Activated CD4-positive, alpha-beta T cell treated with anti-CD3 and anti-CD28 coated beads, Interleukin-2, amount 10 ng/mL, durations not matched to agents 24 days and 14 days (primary cell): ENCODE measurements around the gene FAM149A. TPM values are rescaled to one million over a fixed set of nuclear protein-coding genes. Genes with fewer than 3 reads are reported as not detected.

Experiments used
- DNase-seq: peaks from one replicate; pipeline ENCODE4 v3.0.0; 2022
- H3K27ac Mint-ChIP-seq: one replicate; pipeline ENCODE4 v1.8.0; 2022; ENCODE audit warnings: mild to moderate bottlenecking, mixed read lengths
- H3K27me3 Mint-ChIP-seq: one replicate; pipeline ENCODE4 v1.8.0; 2022; ENCODE audit warnings: mixed read lengths
- H3K36me3 Mint-ChIP-seq: one replicate; pipeline ENCODE4 v1.8.0; 2022; ENCODE audit warnings: low read depth, mild to moderate bottlenecking, mixed read lengths
- H3K4me1 Mint-ChIP-seq: one replicate; pipeline ENCODE4 v1.8.0; 2021; ENCODE audit warnings: mixed read lengths
- H3K4me3 Mint-ChIP-seq: one replicate; pipeline ENCODE4 v1.8.0; 2022; ENCODE audit warnings: mild to moderate bottlenecking, moderate library complexity, mixed read lengths
- H3K9me3 Mint-ChIP-seq: one replicate; pipeline ENCODE4 v1.8.0; 2021; ENCODE audit warnings: mixed read lengths
- intact Hi-C: fragments of 100-400 bp; cut with micrococcal nuclease; formaldehyde crosslinking; loops from one replicate; pipeline ENCODE4 v1.15.1; 2023
- total RNA-seq: library from RNA; stranded (reverse); gene quantifications from 2 replicates; pipeline ENCODE4 v1.2.3, GENCODE V29; 2022

Gene FAM149A
- total RNA-seq, 1 donor from 2014 or later, result 0.33 TPM

DNA sequence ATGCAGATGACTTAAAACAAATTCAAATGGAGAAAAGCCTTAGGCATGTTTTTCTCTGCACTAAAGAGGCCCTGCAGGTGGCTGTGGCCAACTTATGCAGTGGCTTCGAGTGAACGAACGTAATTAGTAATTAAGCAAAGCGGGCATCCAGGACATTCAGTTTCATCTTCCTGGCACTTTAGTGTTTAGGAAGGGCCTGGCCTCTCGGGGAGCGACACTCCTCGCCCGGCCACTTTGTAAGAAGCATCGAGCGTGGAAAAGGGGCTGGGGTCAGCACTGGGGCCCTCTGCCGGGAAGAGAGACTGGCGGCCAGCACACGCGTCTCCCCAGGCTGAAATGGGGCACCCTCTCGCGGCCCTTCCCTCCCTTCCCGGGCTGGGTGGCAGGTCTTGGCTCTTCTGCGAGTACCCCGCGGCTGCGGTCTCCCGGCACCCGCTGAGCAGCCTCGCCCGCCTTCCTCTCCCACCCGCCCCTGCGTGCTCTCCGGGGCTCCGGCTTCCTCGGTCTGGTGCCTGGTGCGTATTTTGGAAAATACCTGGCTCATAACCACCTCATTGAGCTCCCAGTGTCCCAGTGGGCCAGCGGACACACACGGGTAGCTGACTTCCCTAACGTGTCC is 86.2 kb downstream of the FAM149A start:
- Mint-ChIP-seq H3K9me3 (no peaks in the 10 kb centered on the region), H3K4me1 (peaks cover 23% of the 10 kb centered on the region), H3K36me3 (peaks cover 6% of the 10 kb centered on the region), H3K27ac (peak overlapping the region; percentile 94), H3K4me3 (peak overlapping the region; percentile 90), H3K27me3 (peaks cover 2% of the 10 kb centered on the region)
- peak; percentile 84 for DNase-seq
- intact Hi-C loops, result loop anchor here (2.0 to 10.0 kb wide), 5 partner anchors 30 to 986 kb away; partner anchors contain the start of genes CCDC110, CFAP97, SNX25 and TLR3

DNA sequence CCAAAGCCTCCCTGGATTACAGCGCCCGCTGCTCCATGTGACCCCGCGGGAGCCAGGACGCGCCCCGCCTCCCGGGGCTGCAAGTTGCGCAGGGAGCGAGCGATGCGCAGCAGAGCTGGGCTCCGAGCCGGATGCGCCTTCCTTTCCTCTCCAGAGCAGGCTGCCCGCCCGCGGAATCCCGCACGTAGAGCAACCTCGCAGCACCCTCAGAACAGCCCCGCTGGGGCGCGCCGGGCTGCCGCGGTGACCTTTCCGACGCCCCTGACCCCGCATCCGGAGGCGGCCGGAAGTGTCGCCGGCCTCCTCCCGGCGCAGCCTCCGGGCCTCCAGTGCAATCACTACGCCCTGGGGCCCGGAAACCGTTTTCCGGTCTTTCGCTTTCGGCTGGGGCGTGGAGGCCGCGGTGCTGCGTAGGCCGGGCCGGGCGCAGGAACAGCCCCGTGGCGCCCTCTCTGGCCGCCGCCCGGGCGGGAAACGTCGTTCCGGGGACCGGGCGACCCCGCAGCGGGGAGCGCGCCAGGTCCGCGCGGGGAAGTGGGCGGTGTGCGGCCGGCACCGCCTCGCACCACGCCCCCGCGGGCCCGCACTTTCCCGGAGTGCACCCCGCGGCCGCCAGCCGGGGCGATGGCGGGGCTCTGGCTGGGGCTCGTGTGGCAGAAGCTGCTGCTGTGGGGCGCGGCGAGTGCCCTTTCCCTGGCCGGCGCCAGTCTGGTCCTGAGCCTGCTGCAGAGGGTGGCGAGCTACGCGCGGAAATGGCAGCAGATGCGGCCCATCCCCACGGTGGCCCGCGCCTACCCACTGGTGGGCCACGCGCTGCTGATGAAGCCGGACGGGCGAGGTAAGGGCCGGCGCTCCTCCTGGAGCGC is 86.9 kb downstream of the FAM149A start, which contains the start of gene CYP4V2:
TSS of gene CYP4V2 (plus strand) at position 368 of the 866 bp plus-strand sequence. CDS start at position 625, 257 bp downstream.
- no peaks in the 10 kb centered on the region for H3K9me3 Mint-ChIP-seq

DNA sequence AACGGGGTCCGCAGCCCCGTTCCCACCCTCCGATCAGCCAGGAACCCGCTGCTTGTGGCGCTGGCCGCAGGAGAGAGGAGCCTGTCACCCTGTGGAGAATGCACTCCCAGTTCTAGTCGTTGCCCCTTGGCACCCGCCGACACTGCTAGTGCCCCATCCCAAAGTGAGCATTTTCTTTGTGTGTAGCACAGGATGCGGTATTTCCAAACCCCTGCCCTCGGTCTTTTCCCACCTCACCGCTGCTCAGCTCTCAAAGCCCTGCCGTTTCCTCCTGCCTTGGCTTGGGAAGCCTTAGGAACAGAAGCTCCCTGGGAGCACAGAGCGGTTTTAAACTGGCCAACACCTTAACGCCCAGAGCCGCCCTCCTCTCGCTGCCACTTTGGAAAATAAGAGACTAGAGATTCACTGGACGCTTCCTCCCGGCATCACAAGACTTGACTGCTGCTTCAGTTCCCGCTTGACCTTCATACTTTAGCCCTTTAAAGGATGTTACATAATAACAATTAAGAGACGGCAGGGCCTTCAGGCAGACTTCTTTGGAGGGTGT is 87.6 kb downstream of the FAM149A start:
- Mint-ChIP-seq H3K36me3 (peaks cover 11% of the 10 kb centered on the region), H3K27me3 (no peaks in the 10 kb centered on the region), H3K9me3 (no peaks in the 10 kb centered on the region), H3K4me3 (peak overlapping the region; percentile 97), H3K27ac (peak overlapping the region; percentile 93), H3K4me1 (peaks cover 23% of the 10 kb centered on the region)
- DNase-seq, result peak; percentile 81
- intact Hi-C loops, result loop anchor here (5.0 to 10.0 kb wide), 3 partner anchors 125 to 987 kb away; partner anchors contain the start of genes CCDC110, CFAP97, SNX25 and TLR3

More for the DNA sequence above, 86.9 kb downstream of the FAM149A start, which contains the start of gene CYP4V2:
- peak within 1 kb of the TSS; percentile 97 for H3K4me3 Mint-ChIP-seq
- intact Hi-C loops, result loop anchor here (2.0 to 10.0 kb wide), 5 partner anchors 31 to 987 kb away; partner anchors contain the start of genes CCDC110, CFAP97, SNX25 and TLR3
- peak within 1 kb of the TSS; percentile 94 for H3K27ac Mint-ChIP-seq
- DNase-seq, result peak; percentile 98
- H3K36me3 Mint-ChIP-seq, result peaks cover 6% of the 10 kb centered on the region
- peaks cover 23% of the 10 kb centered on the region for H3K4me1 Mint-ChIP-seq
- no peaks in the 10 kb centered on the region for H3K27me3 Mint-ChIP-seq

DNA sequence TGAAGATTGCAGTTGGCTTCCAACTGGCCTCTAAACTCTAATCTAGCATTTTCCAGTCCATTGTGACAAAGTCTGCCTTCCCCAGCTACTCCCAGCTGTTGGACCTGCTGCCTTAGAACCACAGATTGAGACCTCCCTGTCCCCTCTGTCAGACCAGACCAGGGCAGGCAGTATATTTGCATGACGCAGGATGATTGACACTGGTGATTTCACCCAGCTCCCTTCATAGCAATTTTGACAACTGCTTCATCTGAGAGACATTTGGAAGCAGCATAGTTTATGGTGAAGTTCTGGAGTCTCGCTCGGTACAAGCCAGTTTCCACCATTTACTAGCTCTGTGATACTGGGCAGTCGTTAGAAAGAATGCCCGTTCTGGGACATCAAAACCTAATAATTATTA is 89.3 kb downstream of the FAM149A start:
- Mint-ChIP-seq H3K27ac (no peak overlapping the region), H3K4me1 (peaks cover 22% of the 10 kb centered on the region), H3K27me3 (no peaks in the 10 kb centered on the region), H3K9me3 (no peaks in the 10 kb centered on the region), H3K4me3 (no peak overlapping the region), H3K36me3 (peaks cover 15% of the 10 kb centered on the region)
- intact Hi-C loops, result loop anchor here (5.0 to 10.0 kb wide), 3 partner anchors 127 to 989 kb away; partner anchors contain the start of genes CCDC110, CFAP97, SNX25 and TLR3
- no peak for DNase-seq

DNA sequence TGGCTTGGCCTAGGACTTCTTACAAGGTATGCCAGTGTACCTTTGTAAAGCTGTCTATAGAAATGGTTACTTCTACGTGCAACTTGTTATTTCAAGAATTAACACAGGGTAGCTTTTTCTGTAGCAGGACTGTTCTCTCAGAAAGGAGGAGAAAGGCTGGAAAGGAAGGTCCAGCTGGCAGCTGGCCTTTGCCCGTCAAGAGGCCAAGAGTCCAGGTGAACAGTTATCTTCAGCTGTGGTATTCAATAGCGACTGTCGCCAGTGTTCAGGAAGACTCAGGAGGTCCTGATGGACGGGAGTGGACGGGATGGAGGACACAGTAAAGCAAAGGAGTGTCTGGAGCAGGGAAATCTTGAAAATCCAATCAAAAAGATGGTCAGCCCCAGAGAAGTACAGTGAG is 91.6 kb downstream of the FAM149A start:
- H3K36me3 Mint-ChIP-seq, result peaks cover 15% of the 10 kb centered on the region
- intact Hi-C loops, result loop anchor here (10.0 kb wide), 1 partner anchor 991 kb away; the partner anchor contains the start of genes CFAP97 and SNX25
- H3K4me1 Mint-ChIP-seq, result peaks cover 6% of the 10 kb centered on the region
- H3K9me3 Mint-ChIP-seq, result no peaks in the 10 kb centered on the region
- H3K27me3 Mint-ChIP-seq, result no peaks in the 10 kb centered on the region
- no peak overlapping the region for H3K27ac Mint-ChIP-seq
- no peak for DNase-seq
- no peak overlapping the region for H3K4me3 Mint-ChIP-seq

DNA sequence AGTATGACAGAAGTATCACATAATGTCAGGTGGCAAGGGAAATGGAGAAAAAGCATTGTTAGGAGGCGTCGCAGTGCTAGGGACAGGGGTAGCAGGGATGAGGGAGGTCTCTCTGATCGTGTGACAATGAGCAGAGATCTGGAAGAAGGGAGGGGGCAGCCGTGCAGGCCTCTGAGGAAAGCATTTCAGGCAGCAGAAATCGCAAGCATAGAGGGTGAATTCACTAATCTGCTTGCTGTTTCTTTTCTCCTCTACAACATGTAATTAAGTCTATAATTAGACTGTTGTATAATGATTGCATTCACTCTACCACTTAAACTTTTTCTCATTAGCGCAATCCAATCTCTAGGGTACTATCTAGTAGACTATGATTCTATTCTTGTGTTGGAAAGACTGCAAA is 96.0 kb downstream of the FAM149A start:
- no peak overlapping the region for H3K27ac Mint-ChIP-seq
- peak; percentile 27 for DNase-seq
- peaks cover 6% of the 10 kb centered on the region for H3K4me1 Mint-ChIP-seq
- H3K9me3 Mint-ChIP-seq, result no peaks in the 10 kb centered on the region
- peaks cover 13% of the 10 kb centered on the region for H3K36me3 Mint-ChIP-seq
- intact Hi-C loops, result no loop called here
- no peaks in the 10 kb centered on the region for H3K27me3 Mint-ChIP-seq
- H3K4me3 Mint-ChIP-seq, result no peak overlapping the region

DNA sequence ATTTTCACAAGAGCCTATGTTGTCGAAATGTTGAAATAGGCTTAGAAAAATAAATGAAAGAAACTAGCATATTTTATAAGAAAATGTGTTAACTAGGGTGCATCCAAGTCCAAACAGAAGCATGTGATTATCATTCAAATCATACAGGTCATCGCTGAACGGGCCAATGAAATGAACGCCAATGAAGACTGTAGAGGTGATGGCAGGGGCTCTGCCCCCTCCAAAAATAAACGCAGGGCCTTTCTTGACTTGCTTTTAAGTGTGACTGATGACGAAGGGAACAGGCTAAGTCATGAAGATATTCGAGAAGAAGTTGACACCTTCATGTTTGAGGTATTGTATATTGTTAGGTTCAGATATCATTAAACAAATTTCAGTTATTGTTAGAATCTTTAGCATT is 96.5 kb downstream of the FAM149A start:
- H3K4me1 Mint-ChIP-seq, result peaks cover 6% of the 10 kb centered on the region
- intact Hi-C loops, result no loop called here
- H3K27ac Mint-ChIP-seq, result no peak overlapping the region
- no peak overlapping the region for H3K4me3 Mint-ChIP-seq
- no peak for DNase-seq
- H3K9me3 Mint-ChIP-seq, result no peaks in the 10 kb centered on the region
- H3K27me3 Mint-ChIP-seq, result no peaks in the 10 kb centered on the region
- H3K36me3 Mint-ChIP-seq, result peaks cover 13% of the 10 kb centered on the region

DNA sequence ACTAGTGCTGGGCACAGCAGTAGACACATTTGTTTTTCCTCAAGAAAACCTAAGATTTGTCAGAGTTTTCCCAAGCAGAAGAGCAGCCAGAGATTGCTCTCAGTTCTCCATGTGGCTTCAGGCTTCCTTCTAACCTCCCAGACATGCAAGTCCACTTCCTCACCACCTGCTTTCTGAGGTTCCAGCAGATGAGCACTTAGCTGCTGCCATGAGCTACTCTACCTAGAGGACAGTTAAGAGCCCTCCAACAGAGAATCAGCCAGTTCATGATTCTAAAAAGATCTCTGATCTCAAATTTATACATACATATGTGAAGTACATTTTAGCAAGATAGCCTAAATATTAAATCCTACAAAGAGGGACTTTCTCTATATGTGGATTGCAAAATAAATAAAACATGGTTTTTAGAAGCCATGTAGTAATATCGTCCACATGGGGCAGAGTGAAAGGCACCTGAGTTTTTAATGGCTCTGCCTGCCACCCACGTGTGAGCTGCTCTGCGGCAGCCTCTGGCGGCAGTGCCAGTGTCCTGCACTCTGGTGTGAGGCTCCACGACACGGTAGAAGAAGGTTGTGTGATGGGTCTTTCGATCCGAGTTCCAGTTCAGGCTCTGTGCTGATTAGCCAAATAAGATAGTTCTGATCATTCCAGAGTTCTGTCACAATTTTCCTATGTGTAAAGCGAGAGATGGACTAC is 97.2 kb downstream of the FAM149A start:
- Mint-ChIP-seq H3K9me3 (no peaks in the 10 kb centered on the region), H3K27ac (peak overlapping the region; percentile 0), H3K4me3 (no peak overlapping the region), H3K36me3 (peaks cover 13% of the 10 kb centered on the region), H3K27me3 (no peaks in the 10 kb centered on the region), H3K4me1 (peaks cover 6% of the 10 kb centered on the region)
- intact Hi-C loops, result no loop called here
- DNase-seq, result peak; percentile 82

DNA sequence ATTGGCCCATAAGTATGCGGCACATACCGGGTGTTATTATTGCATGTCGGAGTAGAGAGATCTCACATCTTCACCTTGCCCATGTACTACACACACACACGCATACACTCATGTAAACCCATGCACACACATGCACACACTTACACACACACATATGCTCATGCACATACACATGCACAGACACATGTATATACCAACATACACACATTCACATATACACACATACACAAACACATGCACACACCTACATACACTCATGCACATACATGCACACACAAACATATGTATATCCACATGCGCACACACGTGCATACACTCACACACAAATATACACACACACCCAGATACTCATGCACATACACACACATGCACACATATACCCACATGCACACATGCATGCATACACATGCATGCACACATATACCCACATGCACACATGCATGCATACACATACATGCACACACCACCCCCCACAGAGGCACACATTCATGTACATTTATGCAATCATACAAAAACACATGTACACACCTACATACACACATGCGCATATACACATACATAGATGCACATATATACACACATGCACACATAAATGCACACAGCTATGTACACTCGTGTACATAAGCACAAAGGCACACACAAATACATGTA is 98.1 kb downstream of the FAM149A start:
- Mint-ChIP-seq H3K27ac (no peak overlapping the region), H3K36me3 (peaks cover 8% of the 10 kb centered on the region), H3K9me3 (no peaks in the 10 kb centered on the region), H3K27me3 (no peaks in the 10 kb centered on the region), H3K4me1 (peaks cover 6% of the 10 kb centered on the region), H3K4me3 (no peak overlapping the region)
- no peak for DNase-seq
- intact Hi-C loops, result no loop called here

DNA sequence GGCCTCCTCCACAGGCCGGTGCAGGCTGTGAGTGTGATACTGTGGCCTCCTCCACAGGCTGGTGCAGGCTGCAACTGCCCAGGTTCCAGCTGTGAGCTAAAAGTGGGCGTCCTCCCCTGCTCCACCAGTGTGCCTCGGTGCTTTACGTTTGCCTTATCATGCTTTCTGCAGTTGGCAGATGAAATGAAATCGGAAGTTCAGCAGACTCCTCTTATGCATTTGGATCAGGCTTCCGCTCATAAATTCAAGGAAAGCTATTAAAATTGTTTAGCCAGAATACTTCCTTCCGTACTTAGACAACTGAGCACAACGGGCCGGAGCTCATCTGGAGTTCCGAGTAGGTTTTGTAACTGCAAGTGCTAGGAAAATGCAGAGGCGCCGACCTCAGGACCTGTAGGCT is 98.9 kb downstream of the FAM149A start:
- no peak overlapping the region for H3K4me3 Mint-ChIP-seq
- peaks cover 6% of the 10 kb centered on the region for H3K4me1 Mint-ChIP-seq
- H3K27ac Mint-ChIP-seq, result no peak overlapping the region
- intact Hi-C loops, result no loop called here
- H3K36me3 Mint-ChIP-seq, result peaks cover 6% of the 10 kb centered on the region
- H3K9me3 Mint-ChIP-seq, result no peaks in the 10 kb centered on the region
- peak; percentile 55 for DNase-seq
- H3K27me3 Mint-ChIP-seq, result no peaks in the 10 kb centered on the region

DNA sequence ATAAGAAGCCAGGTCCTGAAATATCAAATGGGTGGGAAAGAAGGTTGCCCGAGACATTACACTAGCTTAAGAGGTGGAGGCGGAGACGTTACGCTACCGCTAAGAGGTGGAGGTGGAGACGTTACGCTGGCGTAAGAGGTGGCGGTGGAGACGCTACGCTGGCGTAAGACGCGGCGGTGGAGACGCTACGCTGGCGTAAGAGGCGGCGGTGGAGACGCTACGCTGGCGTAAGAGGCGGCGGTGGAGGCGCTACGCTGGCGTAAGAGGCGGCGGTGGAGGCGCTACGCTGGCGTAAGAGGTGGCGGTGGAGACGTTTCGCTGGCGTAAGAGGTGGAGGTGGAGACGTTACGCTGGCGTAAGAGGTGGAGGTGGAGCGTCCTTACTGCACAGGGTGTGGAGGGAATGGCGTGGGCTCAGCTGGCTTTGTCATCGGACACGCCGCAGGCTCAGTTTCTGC is 99.6 kb downstream of the FAM149A start:
- peak overlapping the region; percentile 6 for H3K4me3 Mint-ChIP-seq
- H3K27ac Mint-ChIP-seq, result no peak overlapping the region
- peaks cover 6% of the 10 kb centered on the region for H3K4me1 Mint-ChIP-seq
- peaks cover 6% of the 10 kb centered on the region for H3K9me3 Mint-ChIP-seq
- H3K36me3 Mint-ChIP-seq, result peaks cover 12% of the 10 kb centered on the region
- peak; percentile 58 for DNase-seq
- intact Hi-C loops, result no loop called here
- no peaks in the 10 kb centered on the region for H3K27me3 Mint-ChIP-seq

DNA sequence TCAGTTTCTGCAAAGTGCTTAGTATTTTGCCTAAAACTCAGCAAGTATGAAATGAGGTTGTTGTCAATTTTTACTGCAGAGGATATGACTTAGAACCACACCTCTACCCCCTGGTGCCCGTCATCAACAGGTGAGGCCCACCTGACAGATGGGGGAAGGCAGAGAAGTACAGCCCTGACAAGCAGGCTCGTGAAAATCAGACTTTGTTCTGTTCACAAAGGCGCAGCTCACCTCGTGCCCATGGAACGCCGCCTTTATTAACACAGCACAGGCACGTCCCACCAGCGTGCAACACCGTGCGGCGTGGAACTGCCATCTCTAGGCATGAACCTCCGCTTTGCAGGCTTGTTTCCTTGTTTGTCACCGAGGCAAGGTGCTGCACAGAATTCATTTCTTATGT is 100.2 kb downstream of the FAM149A start:
- Mint-ChIP-seq H3K27ac (no peak overlapping the region), H3K36me3 (peaks cover 16% of the 10 kb centered on the region), H3K9me3 (peaks cover 6% of the 10 kb centered on the region), H3K27me3 (no peaks in the 10 kb centered on the region), H3K4me3 (peak overlapping the region; percentile 6), H3K4me1 (peaks cover 6% of the 10 kb centered on the region)
- peak; percentile 44 for DNase-seq
- intact Hi-C loops, result no loop called here

DNA sequence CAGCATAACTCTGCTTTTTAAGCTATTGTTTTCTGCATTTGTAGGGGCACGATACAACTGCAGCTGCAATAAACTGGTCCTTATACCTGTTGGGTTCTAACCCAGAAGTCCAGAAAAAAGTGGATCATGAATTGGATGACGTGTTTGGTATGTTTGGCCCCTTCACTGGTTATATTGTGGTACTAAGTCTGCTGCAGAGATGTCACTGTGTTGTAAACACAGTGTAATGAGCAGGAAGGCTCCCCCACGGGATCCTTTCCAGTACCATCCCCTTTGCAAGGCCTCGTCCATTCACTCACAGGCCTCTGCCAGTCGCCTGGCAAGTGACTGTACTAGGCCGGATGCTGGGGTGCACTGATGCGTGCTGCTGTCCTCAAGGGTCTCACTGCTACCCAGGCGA is 100.7 kb downstream of the FAM149A start:
- Mint-ChIP-seq H3K4me1 (peaks cover 6% of the 10 kb centered on the region), H3K9me3 (peaks cover 6% of the 10 kb centered on the region), H3K27me3 (no peaks in the 10 kb centered on the region), H3K36me3 (peaks cover 17% of the 10 kb centered on the region), H3K27ac (no peak overlapping the region), H3K4me3 (no peak overlapping the region)
- intact Hi-C loops, result no loop called here
- DNase-seq, result no peak
